Peyer's patch (tissue), 4 donors: ENCODE data around the gene HIC2.

Source experiments
- CTCF ChIP-seq, 6 experiments: fragments of 450-650 bp in 4 of 6; fragments of 200-600 bp in 2 of 6; sonication (generic) in 1 of 6; IDR thresholded peaks; one replicate each; pipeline ENCODE4 v1.5.1; 2017 to 2019; ENCODE audit warnings: antibody characterized with exemption in 6 of 6, mild to moderate bottlenecking in 3 of 6, moderate library complexity in 1 of 6
- POLR2A ChIP-seq, 2 donors: fragments of 450-650 bp; IDR thresholded peaks; one replicate each; pipeline ENCODE4 v1.5.1; 2017; ENCODE audit warnings: antibody characterized with exemption in 2 of 2, mild to moderate bottlenecking in 2 of 2, moderate library complexity in 2 of 2

GRCh38 chr22:21455334-21456089 is 38.3 kb downstream of the HIC2 start:
- TF ChIP-seq POLR2A (IDR thresholded peaks at IDR 0.05) (no peak), CTCF (IDR thresholded peaks at IDR 0.05) (no peak)
